ENCODE data around the gene IDH1.

DNA sequence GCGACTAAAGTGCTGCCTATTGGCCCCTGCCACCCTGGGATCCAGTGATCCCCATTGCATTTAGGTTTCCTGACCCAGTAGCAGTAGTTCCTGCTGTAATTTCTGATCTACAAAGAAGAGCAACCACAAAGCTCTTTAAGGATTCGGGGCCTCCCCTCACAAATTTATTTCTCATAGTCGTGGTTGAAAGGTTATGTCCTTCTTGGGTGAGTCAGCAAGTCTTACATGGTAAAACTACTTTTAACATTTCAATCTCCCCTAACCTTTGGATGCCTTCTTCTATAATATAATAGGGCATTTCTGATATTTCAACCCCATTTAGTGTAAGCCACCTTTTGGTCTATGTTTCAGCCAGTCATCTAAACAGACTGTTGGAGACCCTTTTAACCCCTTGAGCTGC is 26.1 kb upstream of the IDH1 start:
- TF ChIP-seq POLR2AphosphoS5 (IDR thresholded peaks at IDR 0.05; ENCODE audit: low read depth, low read length), result no peak
- no peak for TF ChIP-seq TAF1 (IDR thresholded peaks at IDR 0.05; ENCODE audit: borderline replicate concordance, insufficient read depth, low read length)
- TF ChIP-seq FOXP2 (optimal IDR thresholded peaks at IDR 0.05; ENCODE audit: borderline replicate concordance, extremely low read depth, extremely low read length, insufficient read depth), result no peak
- TF ChIP-seq, protein P1, sequence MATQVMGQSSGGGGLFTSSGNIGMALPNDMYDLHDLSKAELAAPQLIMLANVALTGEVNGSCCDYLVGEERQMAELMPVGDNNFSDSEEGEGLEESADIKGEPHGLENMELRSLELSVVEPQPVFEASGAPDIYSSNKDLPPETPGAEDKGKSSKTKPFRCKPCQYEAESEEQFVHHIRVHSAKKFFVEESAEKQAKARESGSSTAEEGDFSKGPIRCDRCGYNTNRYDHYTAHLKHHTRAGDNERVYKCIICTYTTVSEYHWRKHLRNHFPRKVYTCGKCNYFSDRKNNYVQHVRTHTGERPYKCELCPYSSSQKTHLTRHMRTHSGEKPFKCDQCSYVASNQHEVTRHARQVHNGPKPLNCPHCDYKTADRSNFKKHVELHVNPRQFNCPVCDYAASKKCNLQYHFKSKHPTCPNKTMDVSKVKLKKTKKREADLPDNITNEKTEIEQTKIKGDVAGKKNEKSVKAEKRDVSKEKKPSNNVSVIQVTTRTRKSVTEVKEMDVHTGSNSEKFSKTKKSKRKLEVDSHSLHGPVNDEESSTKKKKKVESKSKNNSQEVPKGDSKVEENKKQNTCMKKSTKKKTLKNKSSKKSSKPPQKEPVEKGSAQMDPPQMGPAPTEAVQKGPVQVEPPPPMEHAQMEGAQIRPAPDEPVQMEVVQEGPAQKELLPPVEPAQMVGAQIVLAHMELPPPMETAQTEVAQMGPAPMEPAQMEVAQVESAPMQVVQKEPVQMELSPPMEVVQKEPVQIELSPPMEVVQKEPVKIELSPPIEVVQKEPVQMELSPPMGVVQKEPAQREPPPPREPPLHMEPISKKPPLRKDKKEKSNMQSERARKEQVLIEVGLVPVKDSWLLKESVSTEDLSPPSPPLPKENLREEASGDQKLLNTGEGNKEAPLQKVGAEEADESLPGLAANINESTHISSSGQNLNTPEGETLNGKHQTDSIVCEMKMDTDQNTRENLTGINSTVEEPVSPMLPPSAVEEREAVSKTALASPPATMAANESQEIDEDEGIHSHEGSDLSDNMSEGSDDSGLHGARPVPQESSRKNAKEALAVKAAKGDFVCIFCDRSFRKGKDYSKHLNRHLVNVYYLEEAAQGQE (IDR thresholded peaks at IDR 0.05; ENCODE audit: insufficient read depth in 1 of 2, low read depth in 2 of 2, low read length in 2 of 2), result no peak
- TF ChIP-seq SIN3A (IDR thresholded peaks at IDR 0.05; ENCODE audit: borderline replicate concordance, insufficient read depth, low read length), result no peak
